Dermis blood vessel endothelial cell (primary cell): ENCODE results near the gene PTCHD1. TPM values are rescaled to one million over a fixed set of nuclear protein-coding genes. Genes with fewer than 3 reads are reported as not detected.

ENCODE experiments used
- DNase-seq: peaks from one replicate; pipeline ENCODE4 v3.0.0; 2010
- total RNA-seq: library from RNA; depleted of rRNA; stranded (reverse); fragments of >200 nt; gene quantifications from 2 replicates; pipeline ENCODE4 v1.2.3, GENCODE V29; 2014

The PTCHD1 gene
- total RNA-seq, 1 donor from 2014 or later = not detected

- no peak for DNase-seq
These were observed 29.8 kb downstream of the PTCHD1 start for GRCh38 chrX:23364416-23364815.

GRCh38 chrX:23365541-23365940 is 30.9 kb downstream of the PTCHD1 start:
- no peak for DNase-seq

GRCh38 chrX:23366914-23367313 is 32.3 kb downstream of the PTCHD1 start:
- no peak for DNase-seq

- DNase-seq = no peak
These were observed 34.4 kb downstream of the PTCHD1 start for GRCh38 chrX:23369027-23369426.

- DNase-seq = no peak
These were observed 37.7 kb downstream of the PTCHD1 start for GRCh38 chrX:23372220-23372902.

- DNase-seq = peak; percentile 11
These were observed 38.6 kb downstream of the PTCHD1 start for GRCh38 chrX:23373129-23373804.

- DNase-seq = no peak
These were observed 39.6 kb downstream of the PTCHD1 start for GRCh38 chrX:23374291-23374690.

- DNase-seq = no peak
These were observed 41.9 kb downstream of the PTCHD1 start for GRCh38 chrX:23376581-23376980.

- no peak for DNase-seq
These were observed 45.9 kb downstream of the PTCHD1 start for GRCh38 chrX:23380581-23380980.

GRCh38 chrX:23381099-23382087 is 46.7 kb downstream of the PTCHD1 start:
- DNase-seq = no peak

GRCh38 chrX:23382572-23382971 is 47.9 kb downstream of the PTCHD1 start:
- DNase-seq = no peak

- no peak for DNase-seq
These were observed 48.8 kb downstream of the PTCHD1 start for GRCh38 chrX:23383411-23383810.

GRCh38 chrX:23385242-23385641 is 50.6 kb downstream of the PTCHD1 start:
- DNase-seq = no peak

- DNase-seq = no peak
These were observed 51.6 kb downstream of the PTCHD1 start for GRCh38 chrX:23386260-23386659.

- no peak for DNase-seq
These were observed 52.1 kb downstream of the PTCHD1 start for GRCh38 chrX:23386726-23387125.

- no peak for DNase-seq
These were observed 53.0 kb downstream of the PTCHD1 start for GRCh38 chrX:23387550-23388184.

- DNase-seq = no peak
These were observed 54.6 kb downstream of the PTCHD1 start for GRCh38 chrX:23389196-23389792.

- DNase-seq = no peak
These were observed 56.3 kb downstream of the PTCHD1 start for GRCh38 chrX:23390979-23391378.

GRCh38 chrX:23392195-23392594 is 57.5 kb downstream of the PTCHD1 start:
- no peak for DNase-seq

- no peak for DNase-seq
These were observed 59.8 kb downstream of the PTCHD1 start for GRCh38 chrX:23394421-23394820.

- no peak for DNase-seq
These were observed 61.6 kb downstream of the PTCHD1 start for GRCh38 chrX:23396263-23396662.

- no peak for DNase-seq
These were observed 63.9 kb downstream of the PTCHD1 start for GRCh38 chrX:23398570-23398969.
